ENCODE measurements around the gene MRPL14. TPM values are rescaled to one million over a fixed set of nuclear protein-coding genes. Genes with fewer than 3 reads are reported as not detected.

The MRPL14 gene
- total and polyA plus RNA-seq, 2 of the 4 experiments (the other 2 are of a cell fraction), result 43.7 to 87.9 TPM

DNA sequence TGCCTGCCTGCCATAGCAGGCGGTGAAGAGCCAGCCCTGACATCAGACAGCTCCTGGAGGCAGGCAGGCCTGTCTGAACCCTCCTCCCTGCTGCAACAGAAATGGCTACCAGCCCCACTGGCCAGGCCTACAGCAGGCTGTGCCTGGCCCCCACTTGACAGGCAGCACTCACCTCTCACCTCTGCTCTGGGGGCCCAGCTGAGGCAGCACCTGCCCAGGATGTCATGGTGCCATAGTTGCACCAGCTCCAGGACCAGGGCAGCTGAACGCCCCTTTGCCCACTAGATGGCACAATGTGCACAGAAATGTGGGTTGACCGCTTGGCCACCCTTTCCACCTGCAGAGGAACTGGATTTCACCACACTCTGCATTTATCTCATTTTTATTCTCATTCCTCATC lies 30.6 kb downstream of the MRPL14 start:
- Histone ChIP-seq H3K79me1 (ENCODE audit: low read depth in 1 of 2, low read length in 2 of 2) (peaks cover 0 to 11% of the 10 kb centered on the region in 2 experiments; a peak in 3 of 4 replicates), H3K18ac (ENCODE audit: low read depth, low read length) (no peak overlapping the region), H3K27ac (ENCODE audit: insufficient read depth, low read length) (no peak overlapping the region), H3K4me1 (ENCODE audit: control insufficient read depth, insufficient read depth, low read length) (no peaks in the 10 kb centered on the region), H2BK5ac (ENCODE audit: low read depth, low read length, poor library complexity, severe bottlenecking) (no peak overlapping the region), H4K8ac (ENCODE audit: low read depth in 2 of 2, low read length in 2 of 2) (no peak overlapping the region), H4K91ac (ENCODE audit: insufficient read depth, low read depth, low read length) (no peak overlapping the region), H3K9ac (ENCODE audit: low read depth, low read length) (no peak overlapping the region), H4K5ac (ENCODE audit: low read depth, low read length) (no peak overlapping the region), H2AK9ac (replicated peaks; ENCODE audit: low read depth, low read length, poor library complexity) (peak overlapping the region; percentile 86), H3K36me3 (ENCODE audit: control insufficient read depth, insufficient read depth, low read length) (peaks cover 5% of the 10 kb centered on the region), H3K4me2 (ENCODE audit: low read depth, low read length) (no peak overlapping the region), H2BK20ac (ENCODE audit: low read depth, low read length) (no peak overlapping the region), H3K27me3 (ENCODE audit: control insufficient read depth, insufficient read depth, low read length) (no peaks in the 10 kb centered on the region), H3K4ac (ENCODE audit: low read depth, low read length) (no peak overlapping the region), H3K56ac (ENCODE audit: extremely low read depth, insufficient read depth, low read length) (no peak overlapping the region), H2BK15ac (ENCODE audit: low read depth, low read length) (no peak overlapping the region), H2BK120ac (ENCODE audit: low read depth, low read length) (no peak overlapping the region), H3K14ac (replicated peaks; ENCODE audit: low read depth, low read length) (no peak overlapping the region), H4K20me1 (ENCODE audit: insufficient read depth, low read length) (peaks cover 14% of the 10 kb centered on the region), H2AK5ac (ENCODE audit: low read depth, low read length) (no peak overlapping the region), H3K4me3 (ENCODE audit: insufficient read depth, low read depth, low read length) (no peak overlapping the region), H2AFZ (replicated peaks; ENCODE audit: low read length, poor library complexity) (no peak overlapping the region), H3K9me1 (ENCODE audit: insufficient read depth, low read length) (no peaks in the 10 kb centered on the region), H3K9me3 (ENCODE audit: control insufficient read depth, insufficient read depth, low read length) (no peaks in the 10 kb centered on the region), H3K23ac (ENCODE audit: low read depth, low read length) (no peak overlapping the region)
- in situ Hi-C loops (cut with MboI; ENCODE audit: low sequenced_read_pairs), result no loop called here
- BruUV-seq (replicated peaks), result no TSS peak
- dilution Hi-C loops (cut with HindIII; ENCODE audit: low sequenced_read_pairs, unreplicated experiment), result no loop called here
- ATAC-seq (ENCODE audit: low read depth) (peak; percentile 86), DNase-seq (peak; percentile 72)
- 100% methylated on average over 1 of the region's 3 CpGs; no CpG with 5 or more reads in 1 of the 2 experiments for WGBS, 2 experiments (ENCODE audit: extremely low coverage in 2 of 2, insufficient read length in 1 of 2)
- TF ChIP-seq FOS (IDR thresholded peaks at IDR 0.05; ENCODE audit: low read depth, low read length) (no peak), MAZ (IDR thresholded peaks at IDR 0.05; ENCODE audit: borderline replicate concordance, low read depth, low read length) (no peak), RFX5 (IDR thresholded peaks at IDR 0.05; ENCODE audit: low read depth, low read length) (no peak), NFE2L2 (IDR thresholded peaks at IDR 0.05; ENCODE audit: low read depth, low read length) (no peak), SMC3 (IDR thresholded peaks at IDR 0.05; ENCODE audit: low read depth, low read length) (peak; percentile 87), BHLHE40 (IDR thresholded peaks at IDR 0.05; ENCODE audit: low read depth, low read length) (no peak), RCOR1 (IDR thresholded peaks at IDR 0.05; ENCODE audit: insufficient replicate concordance, low read length) (peak; percentile 18), MAFK (IDR thresholded peaks at IDR 0.05; ENCODE audit: low read depth, low read length) (no peak), CHD1 (IDR thresholded peaks at IDR 0.05; ENCODE audit: low read depth, low read length) (no peak), POLR2A (IDR thresholded peaks at IDR 0.05; ENCODE audit: low read depth, low read length) (no peak), MXI1 (IDR thresholded peaks at IDR 0.05; ENCODE audit: borderline replicate concordance, low read depth, low read length) (no peak), CEBPB (IDR thresholded peaks at IDR 0.05; ENCODE audit: low read depth, low read length) (peak; percentile 71), RAD21 (IDR thresholded peaks at IDR 0.05; ENCODE audit: low read length) (peak; percentile 97)
- TF ChIP-seq, protein P1, sequence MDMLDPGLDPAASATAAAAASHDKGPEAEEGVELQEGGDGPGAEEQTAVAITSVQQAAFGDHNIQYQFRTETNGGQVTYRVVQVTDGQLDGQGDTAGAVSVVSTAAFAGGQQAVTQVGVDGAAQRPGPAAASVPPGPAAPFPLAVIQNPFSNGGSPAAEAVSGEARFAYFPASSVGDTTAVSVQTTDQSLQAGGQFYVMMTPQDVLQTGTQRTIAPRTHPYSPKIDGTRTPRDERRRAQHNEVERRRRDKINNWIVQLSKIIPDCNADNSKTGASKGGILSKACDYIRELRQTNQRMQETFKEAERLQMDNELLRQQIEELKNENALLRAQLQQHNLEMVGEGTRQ (IDR thresholded peaks at IDR 0.05; ENCODE audit: low read depth, low read length), result no peak
- TF ChIP-seq, protein P2, sequence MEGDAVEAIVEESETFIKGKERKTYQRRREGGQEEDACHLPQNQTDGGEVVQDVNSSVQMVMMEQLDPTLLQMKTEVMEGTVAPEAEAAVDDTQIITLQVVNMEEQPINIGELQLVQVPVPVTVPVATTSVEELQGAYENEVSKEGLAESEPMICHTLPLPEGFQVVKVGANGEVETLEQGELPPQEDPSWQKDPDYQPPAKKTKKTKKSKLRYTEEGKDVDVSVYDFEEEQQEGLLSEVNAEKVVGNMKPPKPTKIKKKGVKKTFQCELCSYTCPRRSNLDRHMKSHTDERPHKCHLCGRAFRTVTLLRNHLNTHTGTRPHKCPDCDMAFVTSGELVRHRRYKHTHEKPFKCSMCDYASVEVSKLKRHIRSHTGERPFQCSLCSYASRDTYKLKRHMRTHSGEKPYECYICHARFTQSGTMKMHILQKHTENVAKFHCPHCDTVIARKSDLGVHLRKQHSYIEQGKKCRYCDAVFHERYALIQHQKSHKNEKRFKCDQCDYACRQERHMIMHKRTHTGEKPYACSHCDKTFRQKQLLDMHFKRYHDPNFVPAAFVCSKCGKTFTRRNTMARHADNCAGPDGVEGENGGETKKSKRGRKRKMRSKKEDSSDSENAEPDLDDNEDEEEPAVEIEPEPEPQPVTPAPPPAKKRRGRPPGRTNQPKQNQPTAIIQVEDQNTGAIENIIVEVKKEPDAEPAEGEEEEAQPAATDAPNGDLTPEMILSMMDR (conservative IDR thresholded peaks at IDR 0.05; ENCODE audit: low read depth, low read length), result peak; percentile 93
- TF ChIP-seq, protein P3, sequence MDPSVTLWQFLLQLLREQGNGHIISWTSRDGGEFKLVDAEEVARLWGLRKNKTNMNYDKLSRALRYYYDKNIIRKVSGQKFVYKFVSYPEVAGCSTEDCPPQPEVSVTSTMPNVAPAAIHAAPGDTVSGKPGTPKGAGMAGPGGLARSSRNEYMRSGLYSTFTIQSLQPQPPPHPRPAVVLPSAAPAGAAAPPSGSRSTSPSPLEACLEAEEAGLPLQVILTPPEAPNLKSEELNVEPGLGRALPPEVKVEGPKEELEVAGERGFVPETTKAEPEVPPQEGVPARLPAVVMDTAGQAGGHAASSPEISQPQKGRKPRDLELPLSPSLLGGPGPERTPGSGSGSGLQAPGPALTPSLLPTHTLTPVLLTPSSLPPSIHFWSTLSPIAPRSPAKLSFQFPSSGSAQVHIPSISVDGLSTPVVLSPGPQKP (IDR thresholded peaks at IDR 0.05; ENCODE audit: borderline replicate concordance, low read depth, low read length), result no peak
- intact Hi-C loops (cut with micrococcal nuclease), result loop anchor here (1.0 to 2.0 kb wide), 4 partner anchors 36 to 242 kb away; no protein-coding TSS in a partner anchor
- CTCF ChIA-PET, result interaction anchor here (0.7 to 1.1 kb wide), 5 partner anchors 12 to 141 kb away, joined by 3 to 4 read pairs (median 4); no protein-coding TSS in a partner anchor
- POLR2A ChIA-PET (ENCODE audit: unreplicated experiment), result no interaction called here

Measured in IMR-90 (cell line).